HG03060 (cell line): ENCODE results near the gene TBXT.

Experiments
- ATAC-seq: cut with Tn5 transposase; IDR thresholded peaks from one replicate; pipeline ENCODE4 v1.9.1; 2021; ENCODE audit warnings: low read depth, moderate number of reproducible peaks; ENCODE audit not compliant: unreplicated experiment

TBXT gene

DNA sequence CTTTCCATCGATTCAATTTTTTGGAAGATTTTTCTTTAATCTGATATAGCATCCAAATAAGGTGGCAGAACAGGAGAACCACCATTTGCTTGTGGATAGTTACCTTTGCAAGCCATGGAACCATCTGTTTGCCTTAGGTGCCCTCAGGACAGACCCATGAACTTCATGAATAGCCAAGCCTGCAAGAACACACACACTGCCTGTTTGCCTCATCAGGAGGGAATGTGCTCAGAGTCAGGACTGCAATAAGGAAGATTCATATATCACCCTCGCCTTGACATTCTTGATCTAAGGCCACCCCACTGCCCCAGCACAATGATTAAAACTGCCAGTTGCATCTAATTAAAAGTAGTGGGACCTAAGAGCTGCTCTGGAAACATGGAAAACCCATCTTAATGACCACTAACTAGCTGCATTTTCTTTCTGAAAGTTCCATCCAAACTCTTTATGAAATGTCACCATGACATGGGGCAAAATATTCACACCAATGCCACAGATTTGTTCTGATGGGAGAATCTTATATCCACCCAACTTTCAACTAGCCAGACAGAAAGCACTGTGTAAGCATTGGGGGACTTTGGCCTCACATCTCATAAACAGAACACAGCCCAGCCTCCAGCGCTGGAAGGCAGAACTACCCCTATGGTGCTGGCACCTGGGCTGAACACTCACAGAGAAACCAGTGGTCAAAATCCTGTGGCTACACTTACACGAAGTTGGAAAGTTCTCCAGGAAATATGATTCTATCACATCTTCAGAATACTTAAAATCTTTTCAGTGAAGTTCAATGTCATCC, 48.3 kb downstream of the TBXT start:
- no peak for ATAC-seq

DNA sequence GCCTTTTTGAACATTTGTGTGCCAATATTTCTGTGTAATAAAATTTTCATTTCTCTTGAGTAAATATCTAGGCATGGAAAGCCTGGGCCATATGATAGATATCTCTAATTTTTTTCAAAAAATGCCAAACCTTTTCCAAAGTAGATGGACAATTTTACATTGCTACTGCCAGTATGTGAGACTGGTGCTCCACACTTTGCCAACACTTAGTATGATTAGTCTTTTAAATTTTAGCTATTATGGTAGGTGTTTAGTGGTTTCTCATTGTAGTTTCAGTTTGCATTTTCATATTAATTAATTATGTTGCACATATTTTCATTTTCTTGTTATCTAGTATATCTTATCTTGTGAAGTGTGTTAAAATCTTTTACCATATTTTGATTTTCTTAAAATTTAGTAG, 52.0 kb downstream of the TBXT start:
- no peak for ATAC-seq

DNA sequence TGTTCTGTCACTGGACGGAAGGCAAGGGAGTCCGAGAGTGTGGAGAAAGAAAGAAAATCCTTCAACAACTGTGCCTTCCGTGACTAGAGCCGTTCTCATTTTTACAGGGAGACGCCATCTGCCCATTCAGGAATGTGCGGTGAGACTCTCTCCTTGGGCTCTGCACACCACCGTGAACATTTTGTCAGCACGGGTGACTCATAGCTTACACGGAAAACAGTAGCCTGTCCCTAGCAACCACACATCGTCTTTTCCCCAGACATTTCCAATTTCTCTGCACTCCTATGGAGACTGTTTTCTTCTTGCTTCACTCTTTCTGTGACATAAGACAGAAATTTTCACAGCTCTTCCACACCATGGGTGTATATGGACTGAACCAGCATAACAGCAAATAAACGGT, 55.1 kb downstream of the TBXT start:
- no peak for ATAC-seq

DNA sequence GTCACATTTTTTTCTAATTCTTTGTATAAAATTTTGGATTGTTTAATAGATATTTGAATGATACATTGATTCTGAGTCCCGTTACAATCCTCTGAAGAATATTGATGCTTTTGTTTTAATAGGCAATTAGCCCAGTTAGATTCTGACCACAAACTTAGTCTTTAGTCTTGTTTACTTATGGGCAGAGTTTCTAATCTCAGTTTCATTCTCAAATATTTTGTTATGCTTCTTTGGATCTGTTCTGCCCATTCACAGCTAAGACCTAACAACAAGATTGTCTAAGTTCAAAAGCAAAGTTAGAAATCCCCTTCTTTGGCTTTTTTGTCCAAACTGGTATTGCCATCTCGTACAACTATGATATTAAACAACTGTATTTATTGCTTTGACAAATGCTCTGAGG, 58.0 kb downstream of the TBXT start:
- ATAC-seq, result no peak
